ENCODE results near the gene DEFB132.
"Not testable (repeated sequence)": the region's sequence is repeated elsewhere in the genome, so short reads cannot be mapped to it uniquely, and the experiment has no call there.

Gene DEFB132, protein sequence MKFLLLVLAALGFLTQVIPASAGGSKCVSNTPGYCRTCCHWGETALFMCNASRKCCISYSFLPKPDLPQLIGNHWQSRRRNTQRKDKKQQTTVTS

DNA sequence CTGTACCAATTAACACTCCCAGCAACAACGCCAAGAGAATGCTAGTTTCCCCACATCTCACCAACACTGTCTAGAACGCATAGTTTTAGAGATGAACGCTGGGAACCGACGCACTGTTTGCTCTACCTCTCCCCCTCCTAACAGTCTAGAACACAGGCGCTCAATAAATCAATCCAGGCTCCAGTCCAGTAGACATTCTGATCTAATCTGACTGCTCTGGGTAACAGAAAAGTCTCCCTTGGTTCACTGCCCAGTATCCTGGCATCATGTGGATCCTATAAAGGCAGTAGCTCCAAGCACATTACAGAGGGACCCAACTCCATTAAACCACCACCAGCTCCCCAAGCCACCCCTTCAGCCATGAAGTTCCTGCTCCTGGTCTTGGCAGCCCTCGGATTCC is at the start of gene DEFB132:
TSS of gene DEFB132 (plus strand) at position 306 of the 400 bp plus-strand sequence. CDS start at position 361, 55 bp downstream.
- no peak for DNase-seq

DNA sequence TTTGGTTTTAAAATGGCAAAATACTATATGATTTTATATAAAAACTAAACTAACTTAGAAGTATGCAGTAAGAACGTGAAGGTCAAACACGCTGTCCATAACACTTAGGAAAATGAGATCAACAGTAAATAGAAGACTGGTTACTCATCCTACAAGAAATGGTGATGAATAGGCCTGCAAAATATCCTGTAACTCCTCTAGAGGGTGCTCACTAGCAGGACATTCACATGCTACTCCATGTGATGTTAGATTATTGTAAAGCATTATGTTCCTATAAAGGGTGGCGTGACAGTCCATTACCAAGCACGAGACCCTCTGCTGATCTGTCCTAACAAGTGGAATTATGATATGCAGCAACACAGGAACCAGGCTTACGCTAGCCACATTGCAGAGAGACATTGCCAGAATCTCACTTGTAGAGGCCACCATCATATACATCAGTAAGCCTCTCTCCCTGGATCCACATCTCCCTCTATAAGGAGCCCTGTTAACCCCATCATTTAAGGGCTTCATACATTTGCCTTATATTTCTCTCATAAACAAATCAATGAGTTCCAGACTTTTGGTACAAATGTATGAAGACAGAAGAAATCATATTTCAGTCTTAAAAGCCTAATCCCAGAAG is 48.5 kb upstream of the DEFB132 start:
- peak in 2 of 56 donors; percentile 0 for DNase-seq

DNA sequence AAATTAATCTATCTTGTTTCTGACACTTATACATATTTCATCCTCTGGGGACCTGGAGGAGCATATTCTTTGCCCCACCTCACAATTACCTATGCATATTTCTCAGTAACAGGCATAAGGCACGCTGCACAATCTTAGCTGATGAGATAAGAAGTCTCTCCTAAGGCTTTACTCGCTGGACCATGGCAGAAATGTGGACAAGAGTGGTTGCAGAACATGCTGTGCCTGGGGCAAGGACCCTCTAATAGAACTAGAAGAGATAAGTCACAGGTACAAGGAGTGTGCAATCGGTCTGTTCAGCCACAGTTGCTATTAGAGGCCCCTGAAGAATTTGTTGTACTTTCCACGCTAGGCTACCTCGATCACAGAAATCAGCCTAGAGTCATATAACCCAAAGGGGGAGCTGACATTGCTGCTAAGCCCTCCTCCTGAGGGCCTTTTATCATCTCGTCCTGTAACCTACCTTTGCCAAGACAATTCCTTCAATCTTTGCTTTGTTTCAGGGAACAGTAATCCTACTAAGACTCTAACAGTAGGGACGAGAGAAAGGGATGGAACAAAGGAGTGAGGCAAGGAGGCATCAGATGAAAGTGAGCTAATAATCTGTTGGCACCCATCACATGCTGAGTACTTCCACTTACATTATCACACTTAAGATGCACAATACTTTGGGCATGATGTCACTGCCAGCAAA is 46.6 kb upstream of the DEFB132 start:
- no peak for DNase-seq

DNA sequence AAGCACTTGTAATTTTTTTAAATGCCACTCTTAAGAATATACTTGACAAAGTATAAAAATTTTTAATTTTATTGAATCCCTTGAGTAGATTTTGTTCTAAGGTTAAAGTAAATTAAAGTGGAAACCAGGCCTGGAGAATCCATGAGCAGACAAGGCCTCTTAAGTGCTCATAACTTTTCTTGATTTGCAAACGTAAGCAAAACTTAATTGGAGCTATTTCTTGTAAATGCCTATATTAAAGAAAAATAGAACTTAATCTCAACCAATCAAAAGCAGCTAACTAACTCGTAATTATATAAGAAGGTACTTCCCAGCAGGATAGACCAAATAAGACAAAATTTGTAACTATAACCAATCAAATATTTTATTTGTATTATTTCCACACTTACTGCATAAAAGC is 43.1 kb upstream of the DEFB132 start:
- no peak for DNase-seq

DNA sequence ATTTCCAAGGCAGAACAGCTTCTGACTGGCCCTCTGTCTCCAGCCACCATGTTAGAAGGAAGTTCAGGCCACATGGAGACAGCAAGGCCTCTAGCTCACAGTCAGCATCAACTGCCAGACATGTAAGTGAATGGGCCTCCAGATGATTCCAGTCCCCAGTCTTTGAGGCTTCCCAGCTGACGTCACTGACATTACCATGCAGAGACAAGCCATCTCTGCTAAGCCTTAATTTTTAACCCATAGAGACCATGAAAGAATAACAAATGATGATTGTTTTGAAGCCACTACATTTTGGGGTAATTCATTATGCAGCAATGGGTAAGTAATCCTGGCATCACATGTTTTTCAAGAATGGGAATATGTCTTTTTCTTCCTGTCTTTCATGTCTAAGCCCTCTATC is 41.7 kb upstream of the DEFB132 start:
- no peak for DNase-seq

DNA sequence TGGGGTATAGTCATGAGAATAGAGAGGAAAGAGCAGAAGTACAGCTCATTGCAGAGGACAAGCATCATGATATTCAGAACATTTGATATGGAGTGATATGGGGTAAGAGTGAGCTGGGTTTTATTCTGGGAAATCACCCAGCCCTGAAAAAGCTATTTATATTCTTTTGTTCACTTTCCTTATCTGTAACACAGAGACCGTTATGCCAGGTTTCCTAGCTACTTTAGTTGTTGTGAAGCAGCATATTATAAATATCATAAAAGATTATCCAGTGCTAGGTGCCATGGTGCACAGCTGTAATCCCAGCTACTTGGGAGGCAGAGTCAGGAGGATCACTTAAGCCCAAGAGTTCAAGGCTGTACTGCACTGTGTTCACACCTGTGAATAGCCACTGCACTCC is 40.3 kb upstream of the DEFB132 start:
- DNase-seq: no peak

DNA sequence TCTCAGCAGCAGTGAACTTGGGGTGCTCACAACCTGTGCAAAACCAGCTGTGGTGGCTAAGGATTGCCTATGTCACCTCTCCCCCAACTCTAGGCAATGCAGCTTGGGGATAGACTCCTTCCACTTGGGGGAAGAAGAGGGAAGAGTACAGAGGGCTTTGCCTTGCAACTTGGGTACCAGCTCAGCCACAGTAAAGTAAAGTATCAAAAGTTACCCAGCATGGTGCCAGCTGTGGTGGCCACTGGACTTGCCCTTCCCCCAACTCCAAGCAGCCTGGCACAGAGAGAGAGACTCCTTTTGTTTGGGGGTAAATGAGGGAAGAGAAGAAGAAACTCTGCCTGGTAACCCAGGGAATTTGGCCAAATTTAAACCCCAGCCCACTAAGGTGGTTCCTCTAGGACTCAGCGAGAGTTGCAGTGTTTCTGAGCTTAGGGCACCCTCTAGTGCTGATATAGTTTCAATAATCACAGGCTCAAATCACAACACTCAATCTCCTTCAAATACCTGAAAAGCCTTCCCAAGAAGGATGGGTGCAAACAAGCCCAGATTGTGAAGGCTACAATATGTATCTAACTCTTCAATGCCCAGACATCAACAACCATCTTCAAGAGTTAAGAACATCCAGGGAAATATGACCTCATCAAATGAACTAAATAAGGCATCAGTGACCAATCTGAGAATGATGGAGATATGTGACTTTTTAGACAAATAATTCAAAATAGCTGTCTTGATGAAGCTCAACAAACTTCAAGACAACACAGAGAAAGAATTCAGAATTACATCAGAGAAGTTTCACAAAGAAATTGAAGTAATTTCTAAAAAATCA is 38.0 kb upstream of the DEFB132 start:
- DNase-seq: no peak

DNA sequence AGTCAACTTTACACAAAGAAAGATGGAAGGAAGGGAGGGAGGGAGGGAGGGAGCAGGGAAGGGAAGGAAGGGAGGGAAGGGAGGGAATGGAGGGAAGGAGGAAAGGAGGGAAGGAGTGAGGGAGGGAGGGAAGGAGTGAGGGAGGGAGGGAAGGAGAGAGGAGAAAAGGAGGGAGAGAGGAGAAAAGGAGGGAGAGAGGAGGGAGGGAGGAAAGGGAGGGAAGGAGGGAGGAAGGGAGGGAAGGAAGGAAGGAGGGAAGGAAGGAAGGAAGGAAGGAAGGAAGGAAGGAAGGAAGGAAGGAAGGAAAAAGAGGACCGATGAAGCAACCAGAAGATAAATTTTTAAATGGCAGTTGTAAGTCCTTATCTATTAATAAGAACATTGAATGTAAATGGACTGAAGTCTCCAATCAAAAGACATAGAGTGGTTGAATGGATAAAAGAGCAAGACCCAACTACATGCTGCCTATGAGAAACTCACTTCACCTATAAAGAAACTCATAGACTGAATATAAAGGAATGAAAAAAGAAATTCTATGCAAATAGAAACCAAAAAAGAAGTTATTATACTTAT is 36.2 kb upstream of the DEFB132 start:
- DNase-seq: no peak

DNA sequence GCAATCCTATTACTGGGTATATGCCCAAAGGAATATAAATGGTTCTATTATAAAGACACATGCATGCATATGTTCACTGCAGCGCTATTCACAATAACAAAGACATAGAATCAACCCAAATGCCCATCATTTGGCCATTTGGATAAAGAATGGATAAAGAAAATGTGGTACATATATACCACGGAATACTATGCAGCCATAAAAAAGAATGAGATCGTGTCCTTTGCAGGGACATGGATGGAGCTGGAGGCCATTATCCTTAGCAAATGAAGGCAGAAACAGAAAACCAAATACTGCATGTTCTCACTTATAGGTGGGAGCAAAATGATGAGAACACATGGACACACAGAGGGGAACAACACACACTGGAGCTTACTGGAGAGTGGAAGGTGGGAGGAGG is 31.6 kb upstream of the DEFB132 start:
- DNase-seq: not testable (repeated sequence)

DNA sequence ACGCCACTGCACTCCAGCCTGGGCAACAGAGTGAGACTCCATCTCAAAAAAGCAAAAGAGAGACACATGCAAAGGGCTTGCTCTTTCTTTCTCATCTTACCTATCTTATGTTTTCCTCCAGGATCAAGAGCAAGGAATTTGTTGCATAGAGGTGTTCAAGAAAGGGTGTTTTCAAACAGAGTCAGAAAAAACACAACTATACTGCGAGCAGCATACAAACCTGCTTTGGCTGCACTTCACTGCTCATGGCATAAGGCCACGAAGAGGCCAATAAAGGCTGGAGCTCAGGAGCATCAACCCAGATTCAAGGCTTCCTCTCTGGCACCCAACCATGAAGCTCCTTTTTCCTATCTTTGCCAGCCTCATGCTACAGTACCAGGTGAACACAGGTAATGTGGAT is 30.6 kb upstream of the DEFB132 start, which contains the start of gene DEFB129:
TSS of gene DEFB129 (plus strand) at position 301 of the 400 bp plus-strand sequence. CDS start at position 332, 31 bp downstream.
- no peak for DNase-seq

DNA sequence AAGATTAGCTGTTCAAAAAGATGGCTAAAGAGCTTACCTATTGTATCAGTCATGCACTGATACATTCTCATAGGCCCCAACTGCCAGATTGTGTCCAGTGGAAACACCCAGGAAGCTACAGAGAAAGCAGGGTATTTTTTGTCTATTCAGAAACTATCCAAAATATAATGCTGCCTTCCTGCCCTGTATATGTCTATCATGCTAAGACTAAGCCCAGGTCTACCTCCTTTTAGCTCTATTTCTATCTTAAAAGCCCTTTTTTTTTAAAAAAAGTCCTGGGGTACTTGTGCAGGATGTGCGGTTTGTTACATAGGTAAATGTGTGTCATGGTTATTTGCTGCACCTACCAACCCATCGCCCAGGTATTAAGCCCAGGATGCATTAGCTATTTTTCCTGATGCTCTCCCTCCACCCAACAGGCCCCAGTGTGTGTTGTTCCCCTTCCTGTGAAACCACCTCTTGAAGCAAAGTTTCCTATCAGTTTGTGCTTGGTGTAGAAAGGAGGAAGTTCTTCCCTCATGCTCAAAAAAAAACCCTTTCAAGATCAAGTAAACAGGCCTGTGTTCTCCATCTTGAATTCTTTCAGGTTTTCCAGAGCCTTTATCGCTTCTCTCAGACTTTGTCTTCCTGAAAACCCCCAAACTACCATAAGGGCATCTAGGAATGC is 30.0 kb upstream of the DEFB132 start:
- no peak for DNase-seq

DNA sequence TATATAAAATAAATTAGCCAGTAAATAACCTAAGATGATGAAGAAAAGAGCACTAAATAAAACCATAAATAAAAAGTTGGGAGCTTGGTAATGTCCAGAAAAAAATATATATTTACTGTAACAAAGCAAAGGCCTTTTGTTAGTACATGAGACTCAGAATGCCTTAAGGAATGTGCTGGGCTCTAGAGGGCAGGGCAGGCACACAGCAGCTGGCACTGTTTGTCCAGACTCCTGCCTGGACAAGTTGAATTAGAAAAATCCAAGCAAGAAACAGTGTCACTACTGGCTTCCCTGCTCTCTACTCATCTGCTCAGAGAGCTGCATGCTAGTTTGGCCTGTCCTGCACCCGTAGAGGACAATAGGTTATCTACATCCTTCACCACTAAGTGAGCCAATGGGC is 21.6 kb upstream of the DEFB132 start:
- peak in 7 of 56 donors; percentile 0 to 14 (median 2) for DNase-seq

DNA sequence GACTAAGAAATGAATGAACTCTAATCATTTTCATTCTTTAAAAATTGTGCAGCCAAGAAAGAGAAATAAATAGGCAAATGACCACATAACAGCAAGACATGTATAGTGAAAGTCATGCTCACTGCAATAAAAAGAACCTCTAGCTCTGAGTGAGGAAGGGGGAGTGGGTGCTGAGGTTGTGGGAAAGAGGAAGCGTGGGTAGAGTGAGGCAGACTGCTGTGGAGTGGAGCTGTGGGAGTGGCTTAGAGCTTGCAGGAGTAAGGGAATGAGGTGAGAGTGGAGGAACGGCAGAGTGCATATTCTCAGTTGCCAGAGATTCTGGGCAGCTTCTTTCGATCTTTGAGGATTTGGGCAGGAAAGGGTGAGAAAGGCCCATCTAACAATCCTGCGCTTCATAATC is 20.0 kb upstream of the DEFB132 start:
- peak in 22 of 56 donors; percentile 1 to 45 (median 12) for DNase-seq

DNA sequence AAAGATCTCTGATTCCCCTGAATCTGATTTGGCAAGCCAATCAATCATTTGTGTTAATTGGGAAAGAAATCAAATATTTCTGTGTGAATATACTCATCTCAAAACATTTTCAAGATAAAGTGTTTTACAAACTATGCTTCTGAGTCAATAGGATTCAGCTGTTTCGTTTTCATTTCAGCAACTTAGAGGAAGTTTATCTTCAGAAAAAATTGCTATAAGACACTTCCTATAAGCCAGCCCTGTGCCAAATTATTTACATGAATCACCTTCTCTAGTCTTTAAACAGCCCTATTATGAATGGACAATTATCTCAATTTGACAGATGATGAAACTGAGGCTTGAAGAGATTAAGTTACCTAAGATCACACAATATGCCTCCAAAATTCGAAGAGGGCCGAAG is 19.6 kb upstream of the DEFB132 start:
- DNase-seq: no peak

DNA sequence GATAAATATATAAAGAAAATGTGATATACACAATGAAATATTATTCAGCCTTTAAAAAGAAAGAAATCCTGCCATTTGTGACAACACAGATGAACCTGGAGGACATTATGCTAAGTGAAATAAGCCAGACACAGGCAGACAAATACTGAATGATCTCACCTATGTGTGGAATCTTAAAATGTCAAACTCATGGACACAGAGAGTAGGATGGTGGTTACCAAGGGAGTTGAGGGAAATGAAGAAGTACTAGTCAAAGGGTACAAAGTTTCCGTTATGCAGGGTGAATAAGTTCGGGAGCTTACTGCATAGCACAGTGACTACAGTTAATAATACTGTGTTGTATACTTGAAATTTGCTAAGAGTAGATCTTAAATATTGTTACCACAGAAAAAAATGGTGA is 14.6 kb upstream of the DEFB132 start:
- DNase-seq: no peak

DNA sequence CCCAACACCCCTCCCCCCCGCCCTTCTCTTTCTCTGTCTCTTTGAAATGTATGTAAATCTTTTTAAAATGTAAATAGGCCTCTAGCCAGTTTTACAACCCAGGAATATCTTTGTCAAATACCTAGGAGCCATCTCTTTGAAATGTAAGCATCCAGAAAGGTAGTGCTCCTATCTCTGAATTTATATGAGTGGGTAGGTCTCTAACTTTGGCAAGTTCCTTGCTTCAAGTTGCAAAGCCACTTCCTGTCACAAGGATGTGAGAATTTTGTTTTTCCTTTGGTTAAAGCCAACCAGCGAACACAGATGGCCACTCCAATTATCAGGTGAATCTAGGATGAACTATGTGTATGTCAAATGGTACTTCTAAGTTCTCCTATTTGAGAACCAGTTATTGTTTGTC is 6.2 kb upstream of the DEFB132 start:
- no peak for DNase-seq

DNA sequence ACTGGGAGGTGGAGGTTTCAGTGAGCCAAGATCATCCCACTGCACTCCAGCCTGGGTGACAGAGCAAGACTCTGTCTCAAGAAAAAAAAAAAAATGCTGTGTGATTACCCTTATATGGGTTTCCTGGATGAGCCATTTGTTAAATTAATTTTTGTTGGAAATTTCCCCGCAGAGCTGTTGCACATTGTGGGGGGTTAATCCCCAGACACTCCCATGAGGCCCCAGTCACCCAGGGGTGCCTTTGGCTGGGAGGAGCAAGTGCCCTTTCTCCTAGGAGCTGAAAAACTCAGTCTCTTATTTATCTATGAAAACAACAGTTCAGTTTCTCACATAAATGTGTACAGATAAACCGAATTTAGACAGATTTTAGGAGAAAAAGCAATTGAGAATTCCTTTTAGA is 4.7 kb upstream of the DEFB132 start:
- DNase-seq: no peak

DNA sequence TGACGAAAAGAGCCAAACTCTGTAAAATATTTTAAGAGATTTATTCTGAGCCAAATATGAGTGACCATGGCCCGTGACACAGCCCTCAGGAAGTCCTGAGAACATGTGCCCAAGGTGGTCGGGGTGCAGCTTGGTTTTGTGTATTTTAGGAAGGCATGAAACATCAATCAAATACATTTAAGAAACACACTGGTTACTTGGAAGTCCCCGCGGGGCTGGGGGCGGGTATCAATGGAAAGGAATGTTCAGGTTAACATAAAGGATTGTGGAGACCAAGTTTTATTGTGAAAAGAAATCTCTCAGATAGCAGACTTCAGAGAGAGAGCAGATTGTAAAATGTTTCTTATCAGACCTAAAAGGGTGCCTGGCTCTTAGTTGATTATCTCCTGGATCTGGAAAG is 4.1 kb upstream of the DEFB132 start:
- DNase-seq: not testable (repeated sequence)

DNA sequence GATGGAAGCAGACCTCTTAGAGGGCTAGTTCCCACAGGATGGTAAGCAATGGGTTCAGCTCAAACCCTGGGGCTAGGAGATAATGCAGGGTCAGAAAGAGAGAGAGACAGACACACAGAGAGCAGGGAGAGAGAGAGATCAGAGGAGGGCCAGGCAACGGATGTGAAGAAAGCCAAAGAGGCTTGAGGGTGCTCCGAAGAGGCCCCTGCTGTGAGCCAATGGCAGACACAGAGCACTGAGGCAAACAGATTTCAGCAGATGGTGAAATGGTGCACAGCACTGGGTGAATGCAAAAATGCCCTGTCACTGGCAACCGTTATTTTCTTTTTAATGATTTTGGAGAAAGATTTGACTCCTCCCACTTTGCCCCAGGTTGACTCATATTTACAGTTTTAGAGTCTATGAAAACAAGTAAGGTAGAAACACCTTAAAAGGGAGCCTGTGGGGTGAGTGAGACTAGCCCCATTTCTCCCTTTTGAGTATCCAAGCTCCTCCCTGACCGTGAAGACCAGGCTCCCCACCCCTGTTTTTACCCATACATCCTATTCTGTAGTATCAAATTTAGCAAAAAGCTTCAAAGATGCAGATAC is 840 bp downstream of the DEFB132 start:
- no peak for DNase-seq

DNA sequence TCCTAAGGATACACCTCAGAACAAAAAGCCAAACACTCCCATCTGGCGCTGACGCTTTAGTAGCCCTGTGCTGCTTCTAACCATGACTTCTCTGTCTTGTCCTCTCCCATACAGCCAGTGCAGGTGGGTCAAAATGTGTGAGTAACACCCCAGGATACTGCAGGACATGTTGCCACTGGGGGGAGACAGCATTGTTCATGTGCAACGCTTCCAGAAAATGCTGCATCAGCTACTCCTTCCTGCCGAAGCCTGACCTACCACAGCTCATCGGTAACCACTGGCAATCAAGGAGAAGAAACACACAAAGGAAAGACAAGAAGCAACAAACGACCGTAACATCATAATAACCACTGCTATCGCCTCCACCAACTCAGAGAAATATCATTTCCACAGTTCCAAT is 1.4 kb downstream of the DEFB132 start:
- DNase-seq: peak in 2 of 56 donors; percentile 2 to 4

DNA sequence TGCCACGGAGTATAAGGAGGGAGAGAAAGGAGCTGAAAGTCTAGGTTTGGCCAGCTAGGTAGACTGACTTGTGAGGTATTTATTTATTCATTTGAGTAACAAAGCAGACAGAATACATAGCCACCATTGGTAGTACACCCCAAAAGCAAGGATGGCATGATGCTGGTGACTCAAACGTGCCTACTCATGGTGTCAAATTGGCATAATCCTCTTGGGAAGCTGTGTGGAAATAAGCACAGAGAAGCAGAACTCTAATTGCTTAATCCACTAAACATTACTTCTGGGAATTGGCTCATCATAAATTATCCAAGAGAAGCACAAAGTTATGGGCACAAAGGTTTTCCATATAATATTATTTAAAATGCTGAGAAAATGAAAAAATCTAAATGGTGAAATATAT is 2.5 kb downstream of the DEFB132 start:
- DNase-seq: no peak
